Inflammatory macrophage treated with lipopolysaccharide for 4 hours (primary cell): ENCODE measurements around the gene TMEM121.

Experiments
- DNase-seq: peaks from one replicate; pipeline ENCODE4 v3.0.0-alpha.2; 2020

Gene TMEM121

GRCh38 chr14:105525861-105526775 lies at the start of gene TMEM121:
Gene TMEM121 (plus strand): TSS chr14:105526583. CDS start chr14:105528835, 2,252 bp downstream.
- no peak for DNase-seq

DNA sequence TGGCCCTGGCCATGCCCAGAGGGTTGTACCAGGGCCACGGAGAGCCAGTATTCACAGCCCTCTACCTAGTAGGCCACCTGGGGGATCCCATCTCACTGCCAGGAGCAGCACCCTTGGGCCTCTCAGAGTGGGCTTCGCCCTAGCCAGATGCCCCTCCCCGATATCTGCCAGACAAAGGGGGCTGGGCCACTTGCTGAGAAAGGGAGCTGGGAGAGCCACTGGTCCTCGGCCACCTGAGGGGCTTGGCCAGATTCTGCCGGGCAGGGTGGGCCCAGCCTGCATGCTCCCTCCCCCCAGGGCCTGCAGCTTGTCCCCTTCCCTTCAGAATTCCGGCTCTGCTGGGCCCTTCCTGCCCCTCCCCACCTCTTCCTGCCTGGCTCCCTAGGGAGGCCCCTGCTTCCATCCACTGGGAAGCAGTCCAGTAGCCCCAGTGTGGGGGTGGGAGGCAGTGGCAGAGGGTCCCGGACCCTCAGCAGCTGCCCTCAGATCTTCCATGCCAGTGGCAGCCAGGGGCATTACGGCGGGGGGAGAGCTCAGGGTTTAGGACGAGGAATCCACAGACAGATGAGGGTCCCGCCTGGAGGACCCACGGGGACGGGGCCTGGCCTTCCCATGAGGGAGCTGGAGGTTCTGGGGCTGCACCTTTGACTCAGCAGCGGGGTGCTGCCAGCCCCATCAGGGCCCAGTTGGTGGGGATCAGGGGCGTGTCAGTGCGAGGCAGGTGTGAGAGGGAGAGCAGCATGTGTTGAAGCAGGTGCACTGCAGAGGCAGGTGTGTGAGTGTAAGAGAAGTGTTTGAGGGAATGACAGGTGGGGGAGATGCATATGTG lies 49.3 kb upstream of the TMEM121 start:
- DNase-seq, result no peak

GRCh38 chr14:105477660-105478397 lies 48.6 kb upstream of the TMEM121 start:
- no peak for DNase-seq

- no peak for DNase-seq
Measured at GRCh38 chr14:105478398-105479251, 47.8 kb upstream of the TMEM121 start.

DNA sequence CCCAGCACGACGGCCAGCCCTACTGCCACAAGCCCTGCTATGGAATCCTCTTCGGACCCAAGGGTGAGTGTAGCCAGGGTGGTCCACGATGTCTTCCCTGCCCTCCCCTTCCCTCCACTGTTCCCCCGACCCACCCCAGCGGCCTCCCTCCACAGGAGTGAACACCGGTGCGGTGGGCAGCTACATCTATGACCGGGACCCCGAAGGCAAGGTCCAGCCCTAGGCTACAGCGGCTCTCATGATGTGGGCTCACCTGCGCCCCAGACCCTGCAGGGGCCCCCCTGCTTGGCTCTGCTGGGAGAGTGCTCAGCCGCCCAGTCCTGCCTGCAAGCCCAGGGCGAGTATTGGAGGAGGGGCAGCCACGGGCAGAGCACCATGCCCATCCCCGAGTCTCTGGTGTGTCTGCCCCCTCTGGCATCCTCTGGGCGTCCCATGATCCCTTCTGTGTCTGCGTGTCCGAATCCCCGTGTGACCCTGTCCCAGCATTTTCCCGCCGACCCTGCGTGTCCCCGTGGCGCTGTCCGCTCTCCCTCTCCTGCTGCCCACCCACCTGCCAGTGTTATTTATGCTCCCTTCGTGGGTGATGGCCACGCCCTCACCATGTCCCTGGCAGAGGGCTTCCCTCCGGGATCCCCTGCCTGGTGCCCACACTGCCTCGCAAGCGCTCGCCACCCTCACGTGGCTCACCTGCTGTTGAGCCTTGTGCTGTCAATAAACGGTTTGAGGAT lies 46.8 kb upstream of the TMEM121 start:
- no peak for DNase-seq

DNA sequence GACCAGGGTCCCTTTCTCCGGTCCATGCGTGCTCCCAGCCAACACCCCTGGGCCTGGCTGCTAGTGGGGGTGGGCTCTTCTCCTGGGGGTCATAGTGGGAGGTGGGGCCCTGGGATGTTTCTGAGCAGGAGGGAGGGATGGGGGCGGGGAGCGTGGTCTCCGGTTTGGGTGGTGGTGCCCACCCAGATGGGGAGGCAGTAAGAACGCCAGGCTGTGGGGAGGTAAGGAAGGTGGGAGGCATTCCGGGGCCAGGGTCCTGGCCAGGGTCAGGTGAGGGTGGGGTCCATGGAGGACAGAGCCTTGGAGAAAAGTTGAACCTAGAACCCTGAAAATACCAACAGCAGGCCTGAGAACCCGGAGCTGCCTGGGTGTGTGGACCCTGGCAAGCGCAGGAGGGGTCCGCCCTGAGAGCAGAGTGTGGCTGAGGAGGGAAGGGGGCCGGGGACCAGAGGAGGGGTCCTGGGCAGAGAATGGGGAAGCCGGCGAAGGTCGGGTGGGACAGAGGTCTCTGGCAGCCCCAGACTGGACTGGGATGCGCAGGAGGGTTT lies 46.1 kb upstream of the TMEM121 start:
- DNase-seq, result no peak

GRCh38 chr14:105480807-105481801 lies 45.3 kb upstream of the TMEM121 start:
- DNase-seq, result peak; percentile 74

- DNase-seq, result peak; percentile 96
Measured at GRCh38 chr14:105481886-105482457, 44.4 kb upstream of the TMEM121 start.

- DNase-seq, result no peak
Measured at GRCh38 chr14:105482486-105483110, 43.8 kb upstream of the TMEM121 start.

- no peak for DNase-seq
Measured at GRCh38 chr14:105483300-105484068, 42.9 kb upstream of the TMEM121 start.

- DNase-seq, result no peak
Measured at GRCh38 chr14:105484069-105484996, 42.0 kb upstream of the TMEM121 start.

GRCh38 chr14:105484997-105485393 lies 41.4 kb upstream of the TMEM121 start:
- no peak for DNase-seq

DNA sequence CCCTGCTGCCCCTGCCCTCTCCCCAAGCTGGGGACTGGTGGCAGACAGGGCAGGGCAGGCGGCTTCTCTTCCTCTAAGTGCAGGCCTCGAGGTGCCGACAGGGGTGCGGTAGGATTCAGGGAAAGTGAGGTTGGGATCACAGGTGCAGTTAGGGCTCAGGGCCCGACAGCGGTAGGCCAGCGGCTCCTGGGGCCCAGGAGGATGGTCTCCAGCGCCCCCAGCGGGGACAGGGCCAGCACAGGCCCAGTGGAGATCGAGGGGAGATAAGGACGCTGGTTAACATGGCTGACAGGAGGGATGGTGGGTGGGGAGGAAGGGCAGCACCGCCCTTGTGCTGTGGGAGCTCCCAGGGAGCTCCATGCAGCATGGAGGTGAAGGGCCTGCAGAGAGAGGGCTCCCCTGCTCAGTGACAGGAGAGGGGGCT lies 40.6 kb upstream of the TMEM121 start:
- DNase-seq, result peak; percentile 16

- DNase-seq, result no peak
Measured at GRCh38 chr14:105486163-105486973, 40.0 kb upstream of the TMEM121 start, which contains the start of gene CRIP1. Gene CRIP1 (plus strand): TSS chr14:105486886. CDS start chr14:105487260, 374 bp downstream.

DNA sequence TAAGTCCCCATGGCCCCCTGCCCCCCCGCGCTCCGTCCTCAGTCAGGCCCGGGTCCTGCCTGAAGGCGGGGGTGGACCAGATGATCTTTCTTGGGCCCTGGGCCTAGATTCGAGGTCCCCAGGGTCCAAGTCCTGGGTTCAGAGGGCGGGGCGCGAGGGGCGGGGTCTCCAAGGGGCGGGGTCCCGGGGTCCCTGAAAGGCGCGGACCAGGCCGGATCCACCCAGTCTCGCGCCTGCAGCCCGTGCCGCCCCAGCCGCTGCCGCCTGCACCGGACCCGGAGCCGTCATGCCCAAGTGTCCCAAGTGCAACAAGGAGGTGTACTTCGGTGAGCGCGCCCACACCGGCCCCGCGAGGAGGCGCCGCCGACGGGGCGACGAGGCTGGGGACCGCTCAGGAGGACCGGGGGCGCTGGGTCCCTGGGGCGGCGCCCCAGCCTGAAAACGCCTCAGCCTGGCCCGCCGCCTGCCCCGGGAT lies 39.4 kb upstream of the TMEM121 start:
- DNase-seq, result no peak
